DMS 273 (cell line): Measurements from ENCODE around the gene FASTKD2.
"Not testable (repeated sequence)": the region's sequence is repeated elsewhere in the genome, so short reads cannot be mapped to it uniquely, and the experiment has no call there.

ENCODE experiments used
- DNase-seq: peaks from one replicate; lab custom pipeline; 2025; ENCODE audit not compliant: unreplicated experiment; lab: John Stamatoyannopoulos, UW

The FASTKD2 gene

GRCh38 chr2:206790311-206790935 lies 25.0 kb downstream of the FASTKD2 start:
- no peak for DNase-seq

- DNase-seq, result no peak
These were observed 27.2 kb downstream of the FASTKD2 start for GRCh38 chr2:206792645-206793044.

- DNase-seq, result no peak
These were observed 32.0 kb downstream of the FASTKD2 start for GRCh38 chr2:206797376-206797775.

- DNase-seq, result no peak
These were observed 32.6 kb downstream of the FASTKD2 start for GRCh38 chr2:206798000-206798399.

- no peak for DNase-seq
These were observed 33.7 kb downstream of the FASTKD2 start for GRCh38 chr2:206799083-206799482.

- peak; percentile 86 for DNase-seq
These were observed 35.4 kb downstream of the FASTKD2 start for GRCh38 chr2:206800506-206801417.

GRCh38 chr2:206801418-206802189 lies 36.2 kb downstream of the FASTKD2 start:
- no peak for DNase-seq

- DNase-seq, result no peak
These were observed 37.5 kb downstream of the FASTKD2 start for GRCh38 chr2:206802654-206803514.

GRCh38 chr2:206804326-206804725 lies 38.9 kb downstream of the FASTKD2 start:
- DNase-seq, result no peak

- DNase-seq, result peak; percentile 11
These were observed 40.6 kb downstream of the FASTKD2 start for GRCh38 chr2:206805887-206806607.

GRCh38 chr2:206807624-206808023 lies 42.2 kb downstream of the FASTKD2 start:
- DNase-seq, result not testable (repeated sequence)

GRCh38 chr2:206812471-206812870 lies 47.1 kb downstream of the FASTKD2 start:
- not testable (repeated sequence) for DNase-seq

- DNase-seq, result no peak
These were observed 49.1 kb downstream of the FASTKD2 start for GRCh38 chr2:206814498-206814897.

GRCh38 chr2:206820807-206821206 lies 55.4 kb downstream of the FASTKD2 start:
- DNase-seq, result no peak

GRCh38 chr2:206823178-206823577 lies 57.8 kb downstream of the FASTKD2 start:
- no peak for DNase-seq

GRCh38 chr2:206824087-206824618 lies 58.7 kb downstream of the FASTKD2 start:
- DNase-seq, result no peak

- DNase-seq, result no peak
These were observed 59.6 kb downstream of the FASTKD2 start for GRCh38 chr2:206824993-206825392.

- no peak for DNase-seq
These were observed 66.1 kb downstream of the FASTKD2 start for GRCh38 chr2:206831442-206831995.

GRCh38 chr2:206832873-206833272 lies 67.5 kb downstream of the FASTKD2 start:
- DNase-seq, result no peak
